ENCODE measurements around the gene RAD18.

The RAD18 gene

DNA sequence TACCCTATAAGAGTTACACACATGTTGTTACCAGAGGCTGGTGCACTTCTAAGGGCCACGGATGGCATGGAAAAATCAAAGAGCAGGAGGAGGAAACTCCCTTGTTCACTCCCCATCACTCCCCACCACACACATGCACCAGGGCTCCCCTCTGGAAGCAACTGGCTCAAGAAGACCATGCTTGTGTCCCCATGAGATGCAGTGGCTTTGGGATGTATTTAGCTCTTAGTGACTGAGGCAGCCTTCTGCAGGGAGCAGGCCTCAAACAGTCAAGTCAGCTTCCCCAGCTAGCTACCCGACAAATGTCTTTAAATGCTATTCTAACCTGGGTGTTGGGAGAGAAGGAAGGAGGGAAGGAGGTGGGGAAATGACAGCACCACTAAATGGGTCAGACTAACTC, 32.9 kb upstream of the RAD18 start:
- H2AFZ ChIP-seq (ENCODE audit: low read length) = no peak overlapping the region
- H3F3A ChIP-seq (ENCODE audit: insufficient read depth, low read length) = no peaks in the 10 kb centered on the region
- no peak overlapping the region for H3K4me3 ChIP-seq (ENCODE audit: low read length)
- H3K9ac ChIP-seq (ENCODE audit: low read length) = no peak overlapping the region
- no peak for DNase-seq
- H3K79me2 ChIP-seq (ENCODE audit: low read length) = no peaks in the 10 kb centered on the region
- no peak overlapping the region for H3K27ac ChIP-seq (ENCODE audit: low read length)
- H3K27me3 ChIP-seq (replicated peaks; ENCODE audit: insufficient read depth, low read length) = no peaks in the 10 kb centered on the region
- H3K9me3 ChIP-seq (replicated peaks; ENCODE audit: insufficient read depth, low read length) = no peaks in the 10 kb centered on the region
- H3K4me2 ChIP-seq (ENCODE audit: low read depth, low read length) = no peak overlapping the region
- H3K9me2 ChIP-seq (replicated peaks; ENCODE audit: insufficient read depth, low read length) = no peaks in the 10 kb centered on the region
- no peaks in the 10 kb centered on the region for H3K4me1 ChIP-seq (ENCODE audit: low read length)
- H4K20me1 ChIP-seq (ENCODE audit: insufficient read depth, low read length) = no peaks in the 10 kb centered on the region
- no peak for TF ChIP-seq EZH2phosphoT487 (IDR thresholded peaks at IDR 0.05; ENCODE audit: low read length)
- no peak for TF ChIP-seq EZH2 (optimal IDR thresholded peaks at IDR 0.05; ENCODE audit: low read depth, low read length)
- TF ChIP-seq CTCF (IDR thresholded peaks at IDR 0.05; ENCODE audit: low read length) = no peak
- H3K36me3 ChIP-seq (replicated peaks; ENCODE audit: insufficient read depth, low read length) = no peaks in the 10 kb centered on the region

- no peak overlapping the region for H3K27ac ChIP-seq (ENCODE audit: low read length)
- no peaks in the 10 kb centered on the region for H3K9me2 ChIP-seq (replicated peaks; ENCODE audit: insufficient read depth, low read length)
- no peak for DNase-seq
- no peaks in the 10 kb centered on the region for H3K36me3 ChIP-seq (replicated peaks; ENCODE audit: insufficient read depth, low read length)
- no peaks in the 10 kb centered on the region for H3K4me1 ChIP-seq (ENCODE audit: low read length)
- no peaks in the 10 kb centered on the region for H3K27me3 ChIP-seq (replicated peaks; ENCODE audit: insufficient read depth, low read length)
- no peak overlapping the region for H2AFZ ChIP-seq (ENCODE audit: low read length)
- H3F3A ChIP-seq (ENCODE audit: insufficient read depth, low read length) = no peaks in the 10 kb centered on the region
- H4K20me1 ChIP-seq (ENCODE audit: insufficient read depth, low read length) = no peaks in the 10 kb centered on the region
- H3K9ac ChIP-seq (ENCODE audit: low read length) = no peak overlapping the region
- no peaks in the 10 kb centered on the region for H3K9me3 ChIP-seq (replicated peaks; ENCODE audit: insufficient read depth, low read length)
- TF ChIP-seq EZH2 (optimal IDR thresholded peaks at IDR 0.05; ENCODE audit: low read depth, low read length) = no peak
- no peak for TF ChIP-seq CTCF (IDR thresholded peaks at IDR 0.05; ENCODE audit: low read length)
- no peak for TF ChIP-seq EZH2phosphoT487 (IDR thresholded peaks at IDR 0.05; ENCODE audit: low read length)
- no peaks in the 10 kb centered on the region for H3K79me2 ChIP-seq (ENCODE audit: low read length)
- H3K4me3 ChIP-seq (ENCODE audit: low read length) = no peak overlapping the region
- no peak overlapping the region for H3K4me2 ChIP-seq (ENCODE audit: low read depth, low read length)
Observed at GRCh38 chr3:8994226-8994625, 31.0 kb upstream of the RAD18 start.

GRCh38 chr3:8993331-8993730, 30.1 kb upstream of the RAD18 start:
- H3K36me3 ChIP-seq (replicated peaks; ENCODE audit: insufficient read depth, low read length) = no peaks in the 10 kb centered on the region
- no peaks in the 10 kb centered on the region for H3F3A ChIP-seq (ENCODE audit: insufficient read depth, low read length)
- H2AFZ ChIP-seq (ENCODE audit: low read length) = no peak overlapping the region
- no peaks in the 10 kb centered on the region for H3K4me1 ChIP-seq (ENCODE audit: low read length)
- H3K4me2 ChIP-seq (ENCODE audit: low read depth, low read length) = no peak overlapping the region
- H3K27ac ChIP-seq (ENCODE audit: low read length) = no peak overlapping the region
- H3K27me3 ChIP-seq (replicated peaks; ENCODE audit: insufficient read depth, low read length) = no peaks in the 10 kb centered on the region
- no peak overlapping the region for H3K9ac ChIP-seq (ENCODE audit: low read length)
- H3K79me2 ChIP-seq (ENCODE audit: low read length) = no peaks in the 10 kb centered on the region
- H3K9me3 ChIP-seq (replicated peaks; ENCODE audit: insufficient read depth, low read length) = no peaks in the 10 kb centered on the region
- no peak for DNase-seq
- no peak overlapping the region for H3K4me3 ChIP-seq (ENCODE audit: low read length)
- H3K9me2 ChIP-seq (replicated peaks; ENCODE audit: insufficient read depth, low read length) = no peaks in the 10 kb centered on the region
- no peaks in the 10 kb centered on the region for H4K20me1 ChIP-seq (ENCODE audit: insufficient read depth, low read length)
- TF ChIP-seq EZH2phosphoT487 (IDR thresholded peaks at IDR 0.05; ENCODE audit: low read length) (no peak), CTCF (IDR thresholded peaks at IDR 0.05; ENCODE audit: low read length) (no peak), EZH2 (optimal IDR thresholded peaks at IDR 0.05; ENCODE audit: low read depth, low read length) (no peak)
